Embryonic facial prominence (tissue), 1 donor: ENCODE data around the gene FOCAD.
A peak's percentile ranks its signal among the peaks of the same experiment; 100 is the strongest.
"Not testable (repeated sequence)": the region's sequence is repeated elsewhere in the genome, so short reads cannot be mapped to it uniquely, and the experiment has no call there.

Experiments
- DNase-seq: peaks from one replicate; pipeline ENCODE4 v3.0.0-alpha.2; 2016; ENCODE audit errors: extremely low spot score

Gene FOCAD

GRCh38 chr9:20673537-20673936 is 10.5 kb upstream of the FOCAD start:
- DNase-seq = not testable (repeated sequence)

DNA sequence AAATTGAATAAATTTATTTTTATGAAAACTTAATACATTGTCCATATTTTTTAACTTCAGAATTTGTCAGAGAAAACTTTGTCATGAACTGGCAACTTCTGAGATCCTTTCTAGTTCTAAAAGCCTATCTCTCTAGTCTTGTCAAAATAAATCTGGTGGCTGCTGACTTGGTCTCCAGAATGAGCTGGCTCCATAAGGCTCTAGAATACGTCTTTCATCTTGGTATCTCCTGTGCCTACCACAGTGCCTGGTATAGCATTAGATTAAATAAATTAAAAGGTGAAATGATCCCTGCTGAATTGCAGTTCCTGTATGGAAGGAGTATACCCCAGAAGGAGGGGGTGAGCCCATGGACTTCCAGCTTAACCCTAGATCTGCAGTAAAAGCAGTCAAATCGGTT is 2.6 kb upstream of the FOCAD start:
- DNase-seq = no peak

DNA sequence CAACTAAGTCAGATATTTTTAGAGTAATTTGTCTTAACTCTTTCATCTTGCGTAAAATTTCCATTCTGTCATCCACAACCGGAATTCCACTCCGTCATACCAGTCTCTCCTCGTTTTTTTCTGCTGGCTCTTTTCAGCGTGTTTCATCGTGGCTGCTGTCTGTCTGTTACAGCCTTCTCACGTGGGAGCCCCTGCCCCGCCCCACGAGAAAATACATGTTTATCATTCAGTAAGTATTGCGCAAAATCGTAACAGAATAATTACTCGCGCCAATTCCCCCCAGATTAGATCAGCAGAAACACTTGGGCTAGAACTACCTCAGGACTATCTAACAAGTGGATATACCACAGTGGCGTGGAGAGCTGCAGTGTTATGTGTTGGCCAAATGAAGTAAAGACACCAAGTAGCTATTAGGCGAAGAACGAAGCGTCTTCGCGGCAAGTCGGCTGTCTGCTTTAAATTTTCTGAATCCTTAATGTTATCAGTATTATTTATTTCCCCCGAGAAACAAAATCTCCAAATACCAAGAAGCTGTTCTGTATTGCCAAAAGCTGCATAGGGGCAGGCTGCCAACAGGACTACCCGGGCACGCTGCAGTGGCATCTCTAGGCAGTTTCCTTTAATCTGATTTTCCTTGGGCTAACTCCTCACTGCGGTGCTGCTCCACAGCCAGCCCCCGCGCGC is 566 bp upstream of the FOCAD start:
- DNase-seq = peak; percentile 61

DNA sequence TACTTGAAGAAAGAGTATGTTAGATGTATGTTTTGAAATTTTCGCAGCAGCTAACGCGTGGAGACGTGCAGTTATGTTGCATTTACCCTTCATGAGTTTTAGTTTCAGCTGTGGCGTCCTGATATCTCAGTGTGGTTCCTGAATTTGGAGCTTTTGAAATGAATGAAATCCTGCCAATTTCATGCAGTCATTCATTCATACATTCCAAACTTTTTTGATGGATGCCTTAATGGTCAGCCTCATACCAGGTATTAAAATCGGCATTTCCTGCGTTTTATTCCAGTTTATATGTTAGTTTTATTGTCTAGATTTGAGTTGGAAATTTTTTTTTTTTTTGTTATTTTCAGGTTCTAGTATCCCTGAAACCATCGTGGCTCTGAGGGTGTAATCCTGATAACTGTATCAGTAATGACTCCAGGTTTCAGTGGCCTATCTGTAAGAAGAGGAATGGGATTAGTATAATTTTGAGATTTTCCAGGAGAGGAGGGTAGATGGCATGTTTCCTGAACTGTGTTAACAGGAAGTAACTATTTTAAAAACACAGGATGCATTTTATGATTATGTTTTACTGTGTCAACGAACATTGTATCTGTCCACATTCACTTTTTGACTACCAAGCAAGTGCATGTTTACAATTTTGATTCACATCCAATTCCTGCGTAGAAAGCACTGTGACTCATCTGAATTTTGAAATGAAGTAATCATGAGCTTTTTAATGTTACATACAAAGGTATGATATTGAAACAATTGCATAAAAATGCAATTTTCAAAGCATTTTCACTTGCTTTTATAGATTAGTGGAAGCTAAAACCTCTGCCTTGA is 1.0 kb downstream of the FOCAD start:
- no peak for DNase-seq

- DNase-seq = no peak
These were observed 1.7 kb downstream of the FOCAD start for GRCh38 chr9:20685769-20686168.

DNA sequence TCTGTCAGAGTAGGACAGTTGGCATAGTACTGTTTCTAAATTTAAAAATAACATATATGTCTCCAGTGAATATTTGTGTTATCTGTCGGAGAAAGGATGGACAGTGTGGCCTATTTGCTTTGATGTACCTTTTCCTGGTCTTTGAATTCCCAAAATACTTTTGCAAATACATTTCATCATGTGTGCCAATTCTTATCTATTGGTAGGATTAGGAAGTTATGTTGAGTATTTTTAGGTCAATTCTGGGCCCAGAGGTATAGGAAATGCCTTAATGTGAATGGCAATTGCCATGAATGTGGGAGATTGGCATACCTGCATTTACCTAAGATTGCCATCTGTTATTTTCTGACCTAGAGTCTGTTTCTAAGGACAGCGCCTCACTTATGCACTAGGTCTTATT is 5.8 kb downstream of the FOCAD start:
- no peak for DNase-seq

- DNase-seq = no peak
These were observed 8.5 kb downstream of the FOCAD start for GRCh38 chr9:20692554-20692953.

GRCh38 chr9:20693068-20693467 is 9.0 kb downstream of the FOCAD start:
- DNase-seq = no peak

GRCh38 chr9:20694248-20694647 is 10.2 kb downstream of the FOCAD start:
- DNase-seq = no peak

GRCh38 chr9:20697021-20697719 is 13.1 kb downstream of the FOCAD start:
- DNase-seq = no peak

DNA sequence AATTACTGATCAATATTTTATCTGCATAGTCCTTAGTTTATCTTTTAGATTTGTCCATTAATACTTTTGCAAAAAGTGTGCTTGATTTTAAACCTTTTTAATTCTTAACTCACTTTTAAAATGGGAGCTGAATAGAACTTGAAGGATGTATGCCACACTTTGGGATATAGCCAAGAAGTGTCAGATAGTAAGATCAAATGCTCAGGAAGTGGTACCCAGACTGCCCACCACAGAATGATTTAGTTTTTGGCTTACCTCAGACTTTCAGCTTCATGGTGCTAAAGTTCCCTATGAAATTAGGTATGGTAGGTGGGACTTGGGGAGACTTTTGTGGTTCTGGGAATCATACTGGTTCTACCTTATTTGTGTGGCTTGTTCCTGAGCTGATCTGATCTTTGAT is 14.7 kb downstream of the FOCAD start:
- DNase-seq = no peak

GRCh38 chr9:20701060-20701459 is 17.0 kb downstream of the FOCAD start:
- no peak for DNase-seq

GRCh38 chr9:20702570-20702969 is 18.5 kb downstream of the FOCAD start:
- no peak for DNase-seq

DNA sequence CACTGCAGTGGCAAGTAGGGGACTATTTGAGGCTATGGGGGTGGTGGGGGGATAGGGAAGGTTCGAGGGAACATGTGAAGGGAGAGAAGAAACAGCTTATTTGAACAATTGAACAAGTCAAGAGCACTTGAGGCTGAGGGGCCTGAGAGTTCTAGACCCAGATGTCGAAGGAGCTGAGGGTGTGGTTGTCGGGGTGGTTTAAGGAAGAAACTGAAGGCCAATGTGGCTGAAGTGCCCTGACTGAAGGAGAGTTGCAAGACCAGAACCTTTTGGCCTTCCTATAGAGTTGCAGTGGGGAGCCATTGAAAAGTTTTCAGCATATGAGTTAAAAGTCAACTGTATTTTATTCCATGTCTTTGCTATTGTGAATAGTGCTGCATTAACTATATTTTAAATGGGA is 19.1 kb downstream of the FOCAD start:
- DNase-seq = no peak

GRCh38 chr9:20707708-20708107 is 23.6 kb downstream of the FOCAD start:
- DNase-seq = no peak

DNA sequence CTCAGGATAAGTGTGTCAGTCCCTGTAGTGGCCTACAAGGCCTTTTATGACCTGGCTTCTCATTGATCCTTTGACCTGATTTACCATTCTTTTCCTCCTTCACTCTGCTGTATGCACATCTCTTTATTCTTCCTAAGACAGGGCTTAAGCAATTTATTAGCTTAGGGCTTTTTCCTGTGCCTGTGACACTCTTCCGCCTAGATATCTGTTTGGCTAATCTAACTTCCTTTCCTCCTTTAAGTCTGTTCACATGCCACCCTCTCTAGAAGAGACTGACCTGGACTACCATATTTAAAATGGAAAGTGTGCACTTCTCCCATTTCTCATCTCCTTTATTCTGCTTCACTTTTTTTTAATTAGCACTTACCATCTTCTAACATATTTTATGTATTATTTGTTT is 29.1 kb downstream of the FOCAD start:
- DNase-seq = no peak

DNA sequence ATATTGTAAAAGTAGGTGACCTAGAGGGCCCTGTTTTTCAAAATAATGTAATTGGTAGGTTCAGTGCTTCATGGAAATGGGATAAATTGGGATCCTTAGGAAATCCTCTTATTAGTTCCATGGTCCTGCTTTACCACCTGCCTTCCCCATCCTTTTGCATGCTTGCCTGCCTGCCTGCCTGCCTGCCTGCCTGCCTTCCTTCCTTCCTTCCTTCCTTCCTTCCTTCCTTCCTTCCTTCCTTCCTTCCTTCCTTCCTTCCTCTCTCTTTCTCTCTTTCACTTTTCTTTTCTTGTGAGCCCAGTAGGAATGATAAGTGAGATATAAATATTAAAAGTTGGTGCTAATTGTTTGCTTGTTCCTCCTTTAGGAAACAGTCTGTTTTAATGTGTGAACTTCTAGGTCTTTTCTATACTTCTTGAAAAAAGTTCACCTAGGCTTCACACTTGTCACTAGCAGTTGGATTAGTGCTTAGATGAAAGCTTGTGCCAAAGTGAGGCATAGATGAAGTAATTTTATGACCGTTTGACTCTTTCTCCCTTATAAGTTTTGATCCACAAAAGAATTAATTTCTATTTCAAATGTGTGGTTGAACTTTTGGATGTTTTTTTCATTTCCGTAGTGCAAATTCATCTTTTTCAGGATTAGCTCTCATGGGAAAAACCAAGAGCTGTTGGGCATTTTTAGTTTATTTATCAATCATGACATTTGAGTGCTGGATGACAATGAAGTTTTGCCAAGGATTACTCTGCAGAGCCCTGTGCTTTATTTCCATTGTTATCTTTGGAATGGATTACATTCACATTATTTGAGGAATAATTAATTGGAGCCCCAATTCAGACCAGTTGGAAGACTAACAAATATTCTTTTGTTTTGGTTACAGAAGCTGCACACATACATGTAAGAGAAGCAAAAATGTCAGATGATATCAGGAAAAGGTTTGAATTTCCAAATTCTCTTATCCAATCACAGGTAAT is 30.7 kb downstream of the FOCAD start:
- no peak for DNase-seq

DNA sequence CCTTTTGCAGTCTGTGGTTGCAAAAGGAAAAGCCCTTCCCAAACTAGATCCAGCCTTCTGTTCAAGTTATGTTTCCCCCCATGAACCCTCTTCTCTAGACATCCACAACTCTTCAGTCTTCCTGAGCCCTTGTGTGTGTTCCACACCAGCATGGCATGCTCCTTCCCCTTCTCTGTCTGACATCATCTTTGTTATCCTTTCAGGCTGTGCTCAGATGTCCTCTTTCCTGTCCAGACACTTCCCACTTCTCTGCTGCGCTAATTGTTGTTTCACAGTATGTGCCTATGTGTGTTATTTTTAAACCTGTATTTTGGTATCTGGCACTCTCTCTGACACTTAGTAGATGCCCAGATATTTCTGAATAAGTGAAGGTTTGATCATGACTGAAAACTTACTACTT is 38.2 kb downstream of the FOCAD start:
- DNase-seq = no peak

GRCh38 chr9:20725675-20726074 is 41.6 kb downstream of the FOCAD start:
- no peak for DNase-seq

GRCh38 chr9:20726144-20726543 is 42.1 kb downstream of the FOCAD start:
- no peak for DNase-seq

GRCh38 chr9:20728493-20729220 is 44.6 kb downstream of the FOCAD start:
- DNase-seq = no peak
